ENCODE results near the gene KHDC4.

KHDC4 gene

DNA sequence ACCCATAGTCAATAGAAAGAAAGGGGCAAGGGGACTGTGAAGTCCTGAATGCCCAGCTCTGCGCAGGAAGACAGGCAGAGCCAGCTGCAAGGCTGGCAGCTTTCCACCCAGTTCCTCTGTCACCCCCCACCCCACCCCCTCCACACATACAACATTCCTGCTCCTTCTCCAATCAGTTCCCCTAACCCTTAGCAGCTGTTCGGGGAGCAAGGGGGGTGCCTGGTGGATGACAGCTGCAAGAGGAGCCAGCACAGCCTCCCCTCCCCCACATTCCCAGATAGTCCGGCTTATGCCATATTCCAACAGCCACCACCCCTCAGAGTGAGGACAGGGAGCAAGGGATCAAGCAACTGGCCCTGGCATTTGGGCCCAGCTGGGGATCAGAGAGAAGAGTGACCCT, 34.5 kb upstream of the KHDC4 start:
- no peak for DNase-seq

DNA sequence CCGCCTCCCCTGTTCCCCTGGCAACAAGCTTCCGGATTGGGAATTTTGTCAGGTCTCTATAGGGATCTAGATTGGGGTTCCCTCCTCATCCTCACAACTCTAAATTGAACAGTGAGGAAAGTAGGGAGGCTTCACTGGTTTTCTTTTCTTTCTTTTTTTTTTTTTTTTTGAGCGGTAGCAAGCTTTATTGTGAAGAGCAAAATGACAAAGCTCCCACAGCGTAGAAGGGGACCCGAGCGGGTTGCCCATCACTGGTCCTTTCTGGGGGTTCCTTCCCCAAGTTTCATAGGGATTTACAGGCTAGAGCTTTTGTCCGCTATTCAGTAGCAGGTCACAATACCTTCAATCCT, 33.8 kb upstream of the KHDC4 start:
- DNase-seq: no peak

DNA sequence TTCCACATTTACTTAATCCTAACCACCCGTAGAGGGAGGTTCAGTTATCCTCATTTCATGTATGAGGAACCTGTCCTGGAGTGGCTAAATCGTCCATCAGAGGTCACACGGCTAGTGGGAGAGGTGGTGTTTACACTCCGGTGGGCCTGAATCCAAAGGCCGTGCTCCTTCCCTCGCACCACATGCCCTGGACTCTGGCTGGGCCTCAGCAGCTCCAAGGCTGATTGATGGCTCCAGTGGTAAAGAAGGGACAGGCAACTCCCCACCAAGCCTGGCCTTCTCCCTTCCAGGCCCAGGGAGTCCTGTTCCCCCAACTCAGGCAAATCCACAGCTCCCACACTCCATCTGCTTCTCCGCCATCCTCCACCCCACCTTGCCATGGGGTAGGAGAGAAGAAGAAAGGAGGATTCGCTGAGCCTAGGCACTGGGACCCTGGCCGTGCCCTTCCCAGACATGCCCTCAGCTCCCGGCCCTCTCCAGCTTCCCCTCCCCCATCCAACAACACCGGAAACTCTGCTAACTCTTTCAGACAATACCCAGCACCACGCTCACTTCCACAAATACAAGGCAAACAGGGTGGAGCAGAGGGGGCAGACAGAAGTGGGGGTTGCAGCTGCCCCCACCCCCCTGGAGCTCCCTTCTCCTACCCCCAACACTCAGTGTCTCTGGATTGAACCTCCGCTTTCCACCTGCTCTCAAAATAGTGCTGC, 33.3 kb upstream of the KHDC4 start:
- DNase-seq: no peak

DNA sequence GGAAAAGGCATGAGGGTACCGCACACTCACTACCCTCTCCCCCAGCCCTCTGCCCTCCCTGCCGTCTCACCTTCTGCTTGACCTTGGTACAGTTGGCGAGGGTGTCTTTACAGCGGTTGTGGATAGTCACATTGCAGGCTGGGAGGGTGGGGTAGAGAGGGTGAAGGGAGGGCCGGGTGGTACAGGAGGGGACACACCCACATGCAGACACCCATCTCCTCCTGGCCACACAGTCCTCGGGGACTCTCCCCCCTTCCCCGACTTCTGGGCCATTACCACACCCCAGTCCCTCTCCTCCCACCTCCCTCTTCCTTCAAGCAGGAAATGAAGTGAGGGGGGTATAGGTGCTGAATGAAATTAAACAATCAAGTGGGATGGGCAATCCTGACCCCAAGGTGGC, 32.5 kb upstream of the KHDC4 start:
- DNase-seq: no peak

DNA sequence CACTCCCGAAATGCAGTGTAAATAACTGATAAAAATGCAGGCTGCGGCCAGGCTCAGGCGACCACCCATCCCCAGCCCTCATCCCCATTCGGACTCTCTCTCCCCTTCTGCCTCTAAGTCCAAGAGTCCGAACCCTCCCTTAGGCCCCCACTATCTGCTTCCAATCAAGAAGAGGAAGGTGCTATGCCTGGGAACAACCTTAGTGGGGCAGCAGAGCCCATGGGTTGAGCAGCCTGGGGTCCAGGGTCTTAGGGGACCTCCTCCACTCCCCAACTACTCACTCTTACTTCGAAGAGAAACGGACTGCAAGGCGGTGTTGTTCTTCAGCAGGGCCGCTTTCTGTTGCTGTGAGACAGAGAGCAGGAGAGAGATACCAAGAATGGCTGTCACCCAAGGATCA, 31.9 kb upstream of the KHDC4 start:
- DNase-seq: no peak

DNA sequence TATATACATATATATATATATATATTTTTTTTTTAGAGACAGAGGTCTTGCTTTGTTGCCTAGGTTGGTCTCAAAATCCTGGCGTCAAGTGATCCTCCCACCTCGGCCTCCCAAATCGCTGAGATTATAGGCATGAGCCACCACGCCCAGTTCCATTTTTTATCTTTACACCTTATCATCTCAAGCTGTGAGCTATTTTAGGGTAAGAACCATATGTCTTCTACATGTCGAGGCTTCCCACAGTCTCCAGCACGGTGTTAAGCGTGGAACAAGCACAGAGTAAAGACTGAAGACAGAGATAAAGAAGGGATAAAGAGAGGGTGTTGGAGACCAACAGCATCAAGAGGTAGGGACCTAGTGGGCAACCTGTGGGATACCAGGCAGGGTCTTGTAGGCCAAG, 30.0 kb upstream of the KHDC4 start:
- DNase-seq: no peak

DNA sequence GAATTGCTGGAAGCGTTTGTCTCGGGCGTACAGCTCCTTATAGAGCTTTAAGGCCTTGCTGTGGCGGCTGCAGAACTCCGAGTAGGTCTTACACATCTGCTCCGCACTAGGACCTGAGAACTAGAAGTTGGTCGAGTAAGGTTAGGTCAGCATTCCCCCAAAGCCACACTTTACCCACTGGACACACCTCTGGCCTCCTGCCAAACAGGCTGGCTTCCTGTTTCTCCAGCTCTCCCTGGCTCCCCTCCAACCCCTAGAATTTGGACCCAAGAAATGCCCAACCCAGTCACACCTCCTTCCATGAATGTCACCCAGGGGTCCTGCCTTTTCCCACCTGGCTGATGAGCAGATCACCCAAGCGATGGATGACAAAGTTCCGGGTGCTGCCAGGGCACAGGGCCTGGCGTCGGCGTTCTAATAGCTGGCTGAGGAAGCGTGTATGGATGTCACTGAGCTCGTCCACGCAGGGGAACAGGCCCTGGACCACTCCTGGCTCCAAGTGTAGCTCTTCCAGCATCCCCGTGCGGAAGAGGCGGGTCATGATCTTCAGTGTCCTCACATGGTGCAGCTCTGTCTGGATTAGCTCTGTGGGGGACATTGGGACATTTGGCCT, 28.5 kb upstream of the KHDC4 start:
- DNase-seq: no peak

DNA sequence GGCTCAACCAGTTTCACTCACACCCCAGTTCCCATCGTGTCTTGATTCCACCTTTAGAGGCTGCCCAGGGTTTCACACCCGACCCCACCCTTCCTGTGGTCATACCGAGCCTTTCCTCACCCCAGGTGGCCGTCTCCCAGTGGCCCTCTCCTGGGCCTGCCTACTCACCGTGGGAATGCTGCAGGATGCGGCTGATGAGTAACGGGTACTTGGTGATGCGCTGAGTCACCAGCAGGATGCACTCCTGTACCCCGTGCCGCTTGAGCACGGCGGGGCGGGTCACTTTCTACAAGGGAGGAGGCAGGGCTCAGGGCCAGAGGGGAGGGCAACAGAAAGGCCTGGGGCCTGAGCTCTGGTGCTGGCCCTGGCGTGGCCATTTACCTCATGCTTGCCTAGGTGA, 27.7 kb upstream of the KHDC4 start:
- no peak for DNase-seq

DNA sequence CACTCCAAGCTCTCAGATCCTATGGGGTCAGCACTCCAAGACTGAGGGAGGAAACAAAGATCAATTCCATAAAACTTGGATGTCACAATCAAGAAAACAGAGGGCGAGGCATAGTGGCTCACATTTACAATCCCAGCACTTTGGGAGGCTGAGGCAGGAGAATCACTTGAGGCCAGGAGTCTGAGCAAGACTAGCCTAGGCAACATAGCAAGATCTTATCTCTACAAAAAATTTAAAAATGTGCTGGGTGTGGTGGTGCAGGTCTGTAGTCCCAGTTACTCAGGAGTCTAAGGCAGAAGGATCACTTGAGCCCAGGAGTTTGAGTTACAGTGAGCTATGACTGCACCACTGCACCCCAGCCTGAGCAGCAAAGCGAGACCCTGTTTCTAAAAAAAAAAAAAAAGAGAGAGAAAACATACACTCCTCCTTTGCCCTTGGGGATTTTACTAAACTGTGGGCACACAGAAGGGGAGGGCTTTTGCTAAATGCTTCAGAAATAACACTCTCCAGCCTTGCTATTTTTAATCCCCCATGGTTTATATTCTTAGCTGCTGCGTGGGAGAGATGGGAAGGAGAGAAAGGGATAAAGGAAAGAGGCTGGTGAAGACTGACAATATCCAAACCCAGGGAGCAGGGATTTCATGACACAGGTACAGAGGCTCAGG, 26.0 kb upstream of the KHDC4 start:
- DNase-seq: no peak

DNA sequence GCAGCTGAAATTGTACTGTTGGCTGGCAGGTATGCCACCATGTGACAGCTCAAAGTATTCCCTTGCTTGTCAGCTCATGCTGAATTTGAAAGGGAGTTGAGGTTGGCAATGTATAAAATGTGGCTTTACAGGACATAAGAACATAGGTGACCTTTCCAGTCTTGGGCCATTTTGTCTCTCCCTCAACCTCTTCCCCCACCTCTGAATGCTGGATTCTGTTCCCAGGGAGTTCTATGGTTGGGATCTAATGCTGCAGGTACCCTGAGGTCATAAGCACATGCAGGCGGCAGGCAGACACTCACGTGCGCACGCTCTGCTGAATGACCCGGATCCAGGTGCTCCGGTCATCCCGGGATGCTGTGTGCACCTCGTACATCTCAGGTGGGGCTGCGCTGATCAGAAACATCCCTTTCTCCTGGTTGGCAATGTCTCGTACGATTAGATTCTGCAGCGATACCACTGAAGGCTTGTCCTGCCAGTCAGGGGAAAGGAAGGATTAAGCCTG, 23.2 kb upstream of the KHDC4 start:
- DNase-seq: no peak

DNA sequence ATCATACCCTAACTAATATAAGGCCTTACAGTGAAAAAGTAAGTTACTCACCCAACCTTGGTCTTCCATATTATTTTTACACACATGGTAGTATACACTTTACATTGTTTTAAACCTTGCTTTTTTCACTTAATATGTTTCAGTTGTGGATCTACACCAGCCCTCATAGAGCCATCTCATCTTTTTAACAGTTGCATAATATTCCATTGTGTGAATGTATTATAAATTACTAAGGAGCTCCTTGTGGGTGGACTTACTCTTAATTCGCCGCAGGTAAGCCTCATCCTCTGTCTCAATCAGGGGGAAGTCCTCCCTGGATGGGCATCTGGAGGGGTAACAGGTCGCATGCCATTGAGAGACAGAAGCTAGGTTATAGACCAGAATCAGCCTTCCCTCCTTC, 20.4 kb upstream of the KHDC4 start:
- DNase-seq: no peak

DNA sequence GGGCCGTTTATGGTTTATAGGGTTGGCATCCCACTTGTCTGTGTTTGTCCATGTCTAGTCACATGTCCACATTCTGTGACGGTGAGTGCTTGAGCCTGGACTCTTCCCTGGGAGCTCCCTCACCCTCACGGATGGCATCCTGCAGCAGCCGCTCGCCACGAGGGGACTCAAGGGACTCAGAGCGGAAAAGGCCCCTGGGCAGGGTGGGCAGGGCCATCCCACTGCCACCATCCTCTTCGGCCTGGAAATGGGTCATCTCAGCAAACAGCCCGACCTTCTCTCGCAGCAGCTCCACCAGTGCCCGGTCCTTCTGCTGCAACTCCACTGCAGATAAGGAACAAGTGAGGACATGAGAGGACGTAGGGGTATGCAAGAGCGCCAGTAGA, 18.3 kb upstream of the KHDC4 start:
- no peak for DNase-seq

DNA sequence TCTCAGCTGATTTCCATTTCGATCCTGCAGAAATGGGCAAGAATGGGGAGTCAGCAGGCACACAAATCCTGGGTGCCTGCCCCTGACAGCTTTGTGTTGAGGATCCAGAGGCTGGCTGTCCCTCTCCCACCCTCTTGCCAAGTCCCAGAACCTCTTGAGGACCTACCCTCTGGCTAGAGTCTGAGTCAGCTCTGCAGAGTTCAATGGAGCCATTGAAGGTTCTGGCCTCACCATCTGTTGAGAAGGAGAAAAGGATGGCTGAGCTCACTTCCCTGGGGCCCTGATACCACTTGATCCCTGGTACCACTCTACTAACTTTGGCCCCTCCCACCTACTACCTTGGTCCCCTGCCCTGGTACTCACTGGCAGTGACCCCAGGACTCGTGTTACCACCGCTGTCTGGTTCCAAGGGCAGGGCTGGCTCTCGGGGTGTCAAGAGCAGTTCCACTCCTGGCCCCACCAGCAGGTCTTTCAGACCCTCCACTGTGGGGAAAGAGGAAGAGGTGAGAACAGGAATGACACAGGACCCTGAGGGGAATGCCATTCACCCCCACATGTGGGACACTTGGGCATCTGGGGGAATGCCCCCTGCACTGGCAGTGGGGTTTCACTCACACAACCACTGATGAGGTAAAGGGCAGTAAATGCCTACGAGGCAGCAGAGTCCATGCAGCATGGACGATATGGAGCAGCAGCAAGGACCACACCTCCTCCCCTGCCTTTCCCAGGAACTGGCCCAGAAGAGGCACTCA, 17.7 kb upstream of the KHDC4 start:
- DNase-seq: no peak

DNA sequence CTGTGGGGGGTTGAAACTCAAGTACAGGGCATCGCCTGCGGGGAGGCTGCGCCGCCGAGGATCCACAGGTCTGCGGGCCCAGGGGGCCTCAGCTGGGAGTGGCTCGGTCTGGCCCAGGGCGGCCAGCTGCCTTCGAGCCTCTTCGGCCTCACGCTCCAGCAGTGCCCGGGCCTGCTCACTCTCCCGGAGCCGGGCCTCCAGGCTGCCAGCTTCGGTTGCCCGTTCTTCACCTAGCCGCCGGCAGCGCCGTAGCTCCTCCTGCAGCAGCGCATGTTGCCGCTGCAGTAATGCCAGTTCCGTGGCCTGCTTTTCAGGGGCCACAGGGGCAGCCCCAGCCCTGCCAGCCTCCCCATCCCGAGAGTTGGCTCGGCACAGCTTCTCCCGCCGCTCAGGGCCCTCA, 16.6 kb upstream of the KHDC4 start:
- DNase-seq: no peak

DNA sequence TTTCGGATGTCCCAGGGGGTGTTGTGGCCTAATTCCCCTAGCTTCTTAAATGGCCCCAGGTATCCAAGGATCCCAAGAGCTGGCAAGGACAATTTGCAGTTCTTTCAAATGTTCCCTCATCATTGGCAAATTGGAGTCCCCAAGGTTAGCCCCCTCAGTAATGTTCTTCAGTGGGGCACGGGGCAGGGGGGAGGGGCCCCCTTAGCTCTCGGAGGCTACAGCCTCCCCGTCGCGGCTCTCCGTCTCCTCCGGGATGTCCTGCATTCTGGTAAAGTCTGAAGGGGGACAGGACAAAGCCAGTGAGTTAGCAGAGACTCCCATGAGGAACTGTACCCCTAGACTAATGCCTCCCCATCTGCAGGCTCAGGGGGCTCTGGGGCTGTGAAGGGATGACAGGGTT, 13.5 kb upstream of the KHDC4 start:
- DNase-seq: no peak

DNA sequence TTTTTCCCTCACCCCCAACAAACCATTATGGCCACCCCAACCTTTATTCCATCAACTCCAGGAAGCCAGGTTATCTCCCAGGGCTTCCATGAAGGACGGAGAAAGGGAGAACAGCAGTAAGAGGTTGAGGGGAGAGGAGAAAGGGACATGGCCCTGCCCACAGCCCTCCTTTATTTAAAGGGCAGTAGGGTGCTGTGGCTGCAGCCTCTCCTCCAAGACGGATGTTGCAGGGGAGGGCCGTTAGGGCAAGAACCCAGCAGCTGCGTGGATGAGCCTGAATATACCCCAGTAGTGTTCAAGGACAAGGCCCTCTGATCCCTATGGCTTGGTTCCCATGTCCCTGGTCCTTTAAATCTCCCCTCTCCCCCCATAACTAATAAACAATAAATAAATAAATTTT, 13.1 kb upstream of the KHDC4 start:
- no peak for DNase-seq

DNA sequence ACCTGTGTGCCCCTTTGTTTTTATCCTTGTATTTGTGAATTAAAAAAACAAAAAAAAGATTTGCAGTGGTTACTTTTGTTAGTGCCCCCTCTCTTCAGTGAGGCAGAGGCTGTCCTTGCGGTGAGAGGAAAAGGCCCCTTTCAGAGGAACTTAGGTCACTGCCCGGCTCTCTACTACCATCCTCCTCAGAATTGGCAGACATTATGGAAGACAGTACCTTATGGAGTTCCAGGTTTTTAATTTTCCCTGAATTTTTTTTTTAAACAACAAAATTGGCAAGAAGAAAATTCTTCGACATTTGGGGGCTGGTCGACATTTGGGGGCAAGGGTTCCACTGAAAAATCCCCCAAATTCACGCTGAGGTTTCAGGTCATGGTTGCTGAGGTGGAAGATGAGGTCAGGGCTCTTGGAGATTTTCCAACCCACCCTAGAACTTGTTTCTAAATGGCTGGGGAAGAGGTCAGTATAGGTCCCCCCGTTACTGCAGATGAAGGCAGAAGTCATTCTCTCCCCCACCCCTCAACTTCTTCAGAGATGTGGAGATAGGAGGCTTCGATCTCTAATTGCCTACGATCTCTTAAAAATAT, 12.5 kb upstream of the KHDC4 start:
- no peak for DNase-seq

DNA sequence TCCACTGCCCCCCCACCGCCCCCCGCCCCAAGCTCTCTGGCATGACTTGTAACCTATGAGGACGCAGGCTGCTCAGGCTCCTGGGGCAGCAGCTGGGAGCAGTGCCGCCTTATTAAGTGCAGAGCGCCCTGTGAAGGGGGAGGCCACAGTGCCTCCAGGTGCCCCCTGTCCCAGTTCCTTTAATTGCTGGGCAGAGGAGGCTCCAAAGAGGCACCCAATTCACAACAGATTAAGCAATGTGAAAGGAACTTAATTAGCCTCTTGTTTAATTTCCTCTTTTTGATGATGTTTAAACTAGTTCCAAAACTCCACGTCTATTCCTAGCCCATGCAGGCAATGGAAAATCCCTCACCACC, 10.2 kb upstream of the KHDC4 start:
- DNase-seq: no peak

DNA sequence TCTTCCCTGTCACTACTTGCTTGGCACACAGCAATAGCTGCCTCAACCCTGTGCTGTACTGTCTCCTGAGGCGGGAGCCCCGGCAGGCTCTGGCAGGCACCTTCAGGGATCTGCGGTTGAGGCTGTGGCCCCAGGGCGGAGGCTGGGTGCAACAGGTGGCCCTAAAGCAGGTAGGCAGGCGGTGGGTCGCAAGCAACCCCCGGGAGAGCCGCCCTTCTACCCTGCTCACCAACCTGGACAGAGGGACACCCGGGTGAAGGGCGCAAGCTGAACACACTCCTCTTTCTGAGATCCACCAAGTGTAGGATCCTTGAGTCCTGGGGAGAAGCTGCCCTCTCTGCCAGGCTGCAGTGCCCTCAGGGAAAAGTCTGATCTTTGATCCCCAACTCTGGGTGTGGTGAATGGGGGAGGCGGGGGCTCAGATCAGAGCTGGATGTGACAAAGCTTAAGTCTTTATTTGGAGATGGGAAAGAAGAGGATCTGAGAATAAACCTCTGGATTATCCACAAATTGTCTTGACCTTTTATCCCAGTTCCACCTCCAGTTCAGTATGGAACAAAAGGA, 8.4 kb upstream of the KHDC4 start:
- DNase-seq: no peak

DNA sequence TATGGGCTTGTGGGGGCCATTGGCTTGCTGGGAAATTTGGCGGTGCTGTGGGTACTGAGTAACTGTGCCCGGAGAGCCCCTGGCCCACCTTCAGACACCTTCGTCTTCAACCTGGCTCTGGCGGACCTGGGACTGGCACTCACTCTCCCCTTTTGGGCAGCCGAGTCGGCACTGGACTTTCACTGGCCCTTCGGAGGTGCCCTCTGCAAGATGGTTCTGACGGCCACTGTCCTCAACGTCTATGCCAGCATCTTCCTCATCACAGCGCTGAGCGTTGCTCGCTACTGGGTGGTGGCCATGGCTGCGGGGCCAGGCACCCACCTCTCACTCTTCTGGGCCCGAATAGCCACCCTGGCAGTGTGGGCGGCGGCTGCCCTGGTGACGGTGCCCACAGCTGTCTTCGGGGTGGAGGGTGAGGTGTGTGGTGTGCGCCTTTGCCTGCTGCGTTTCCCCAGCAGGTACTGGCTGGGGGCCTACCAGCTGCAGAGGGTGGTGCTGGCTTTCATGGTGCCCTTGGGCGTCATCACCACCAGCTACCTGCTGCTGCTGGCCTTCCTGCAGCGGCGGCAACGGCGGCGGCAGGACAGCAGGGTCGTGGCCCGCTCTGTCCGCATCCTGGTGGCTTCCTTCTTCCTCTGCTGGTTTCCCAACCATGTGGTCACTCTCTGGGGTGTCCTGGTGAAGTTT, 7.8 kb upstream of the KHDC4 start:
- DNase-seq: no peak

DNA sequence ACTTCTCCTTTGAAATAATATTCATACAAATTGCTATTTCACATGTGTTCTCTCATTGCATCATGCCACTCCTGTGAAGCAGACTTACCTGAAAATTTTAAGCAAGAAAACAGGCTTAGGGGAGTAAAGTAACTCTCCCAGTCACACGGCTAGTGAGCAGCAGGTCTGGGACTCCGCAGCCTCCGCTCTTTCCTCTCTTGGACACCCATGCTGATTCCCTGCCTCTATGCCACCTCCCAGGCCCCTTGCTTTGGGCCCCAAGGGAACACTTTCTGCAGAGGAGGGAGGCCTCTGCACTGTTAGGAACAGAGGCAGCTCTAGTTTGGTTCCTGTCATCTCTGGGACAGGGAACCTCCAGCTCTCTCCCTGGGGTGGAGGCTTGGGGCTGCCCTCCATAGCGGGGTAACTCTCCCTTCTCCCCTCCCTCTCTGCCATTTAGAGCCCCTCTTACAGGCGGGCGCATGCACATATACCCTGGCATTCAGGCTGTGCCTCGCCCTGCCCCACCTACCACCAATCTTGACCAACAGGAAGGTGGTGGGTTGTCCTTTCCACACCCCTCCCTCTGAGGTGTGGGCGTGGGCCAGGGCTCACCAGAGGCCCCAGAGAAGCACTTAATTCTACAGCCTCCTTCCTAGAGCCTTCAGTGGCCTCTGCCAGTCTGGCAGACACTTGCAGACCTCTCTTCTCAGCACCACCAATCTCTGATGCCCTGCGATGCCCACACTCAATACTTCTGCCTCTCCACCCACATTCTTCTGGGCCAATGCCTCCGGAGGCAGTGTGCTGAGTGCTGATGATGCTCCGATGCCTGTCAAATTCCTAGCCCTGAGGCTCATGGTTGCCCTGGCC, 7.0 kb upstream of the KHDC4 start, which contains the start of gene RXFP4:
Gene RXFP4, plus strand, starts transcription at position 646 of the 852 bp plus-strand sequence. Its CDS starts 72 bp downstream, at position 718.
- DNase-seq: no peak
